H1 (cell line): Measurements from ENCODE around the gene BNC2. TPM values are rescaled to one million over a fixed set of nuclear protein-coding genes. Genes with fewer than 3 reads are reported as not detected.

Experiments used
- CHD2 ChIP-seq: IDR thresholded peaks from 2 replicates; pipeline ENCODE4 v1.6.1; 2012; ENCODE audit warnings: low read length, improper control_type of control experiment
- GABPA ChIP-seq: IDR thresholded peaks from 2 replicates; pipeline ENCODE4 v1.6.1; 2011; ENCODE audit warnings: mild to moderate bottlenecking, low read length, moderate library complexity, borderline replicate concordance; ENCODE audit not compliant: insufficient read depth
- KDM5A ChIP-seq: fragments of 200-600 bp; IDR thresholded peaks from 2 replicates; pipeline ENCODE4 v1.7.1; 2012; ENCODE audit warnings: mild to moderate bottlenecking, low read length, inconsistent platforms, mixed read lengths
- MAX ChIP-seq: IDR thresholded peaks from 2 replicates; pipeline ENCODE4 v1.6.1; 2012; ENCODE audit warnings: inconsistent platforms
- PHF8 ChIP-seq: fragments of 200-600 bp; sonication (generic); conservative IDR thresholded peaks from 2 replicates; pipeline ENCODE4 v1.7.1; 2012; ENCODE audit warnings: low read depth, mild to moderate bottlenecking, inconsistent platforms, low read length, moderate library complexity
- TAF1 ChIP-seq: IDR thresholded peaks from 2 replicates; pipeline ENCODE4 v1.6.1; 2011; ENCODE audit warnings: mild to moderate bottlenecking, low read depth, low read length
- TEAD4 ChIP-seq: IDR thresholded peaks from 2 replicates; pipeline ENCODE4 v1.6.1; 2012; ENCODE audit warnings: low read depth, low read length, inconsistent platforms, mixed read lengths
- polyA plus RNA-seq, 7 experiments: library from polyadenylated mRNA; depleted of rRNA in 3 of 7; stranded (reverse) in 5 of 7; unstranded in 2 of 7; fragments of >200 nt in 5 of 7; fragments of 200-250 nt in 2 of 7; gene quantifications; 1 replicate in 5 of 7; 2 replicates in 1 of 7; 4 replicates in 1 of 7; pipeline versions ENCODE4 v1.2.1 to v1.2.3, GENCODE V29; 2011 to 2013; ENCODE audit warnings: missing spikeins in 2 of 7, mixed read lengths in 2 of 7
- total RNA-seq: library from RNA; stranded (reverse); fragmentation: NEBNext Ultra II Directional; extraction: Animal tissue kit (Norgen Biotek cat#: 25700); gene quantifications from 2 replicates; pipeline ENCODE4 v1.2.1, GENCODE V29; 2021

Gene BNC2
- total and polyA plus RNA-seq, 2 of the 8 experiments (the other 6 are each of a cell fraction or from before 2014, with no cell fraction given): 16.0 to 26.8 TPM

DNA sequence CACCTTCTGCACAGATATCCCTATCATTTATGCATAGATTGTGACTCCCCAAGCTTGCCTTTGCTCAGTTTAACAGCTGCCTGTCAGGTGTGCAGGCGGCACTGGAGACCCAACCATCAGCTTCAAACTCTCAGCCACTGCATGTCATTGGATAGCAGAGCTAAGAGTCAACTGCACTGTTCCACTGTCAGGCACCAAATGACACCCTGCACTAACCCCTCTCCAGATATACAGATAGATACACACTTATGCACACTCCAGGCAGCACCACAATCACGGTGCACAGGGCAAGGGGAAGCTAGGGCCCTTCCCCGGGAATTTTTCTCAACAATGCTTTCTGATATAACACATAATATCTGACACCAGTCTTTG is 142.3 kb downstream of the BNC2 start (continued):
- TF ChIP-seq PHF8 (no peak), GABPA (no peak), CHD2 (no peak), TEAD4 (no peak), KDM5A (no peak), TAF1 (no peak), MAX (no peak)
